Lower lobe of right lung (tissue), 2 donors: Measurements from ENCODE around the gene DDR2. TPM values are rescaled to one million over a fixed set of nuclear protein-coding genes. Genes with fewer than 3 reads are reported as not detected.
"Not testable (repeated sequence)": the region's sequence is repeated elsewhere in the genome, so short reads cannot be mapped to it uniquely, and the experiment has no call there.

ENCODE experiments used
- ATAC-seq, 2 donors: fragments of 200-7000 bp; cut with Tn5 transposase; one replicate each; pipeline ENCODE4 v1.9.1; 2020 to 2022; ENCODE audit warnings: mild to moderate bottlenecking in 2 of 2, moderate library complexity in 2 of 2
- DNase-seq: peaks from one replicate; pipeline ENCODE4 v3.0.0-alpha.2; 2020
- H3K27ac ChIP-seq: fragments of 200-600 bp; one replicate; pipeline ENCODE4 v1.8.0; 2022
- H3K27me3 ChIP-seq: fragments of 200-600 bp; one replicate; pipeline ENCODE4 v1.8.0; 2022; ENCODE audit warnings: low read depth
- H3K36me3 ChIP-seq: fragments of 200-600 bp; one replicate; pipeline ENCODE4 v1.8.0; 2022; ENCODE audit warnings: mild to moderate bottlenecking
- H3K4me1 ChIP-seq: fragments of 200-600 bp; one replicate; pipeline ENCODE4 v1.8.0; 2022
- H3K4me3 ChIP-seq: fragments of 200-600 bp; one replicate; pipeline ENCODE4 v1.8.0; 2022; ENCODE audit warnings: mild to moderate bottlenecking
- H3K9me3 ChIP-seq: fragments of 200-600 bp; one replicate; pipeline ENCODE4 v1.8.0; 2022
- CTCF ChIP-seq: fragments of 200-600 bp; IDR thresholded peaks from one replicate; pipeline ENCODE4 v1.8.0; 2022; ENCODE audit warnings: antibody characterized with exemption, mild to moderate bottlenecking
- intact Hi-C: fragments of 100-400 bp; cut with DNase I; formaldehyde crosslinking; loops from one replicate; pipeline ENCODE4 v1.11.0; 2022
- total RNA-seq: library from RNA; stranded (reverse); fragmentation: NEBNext Ultra II Directional; extraction: Animal tissue kit (Norgen Biotek cat#: 25700); gene quantifications from one replicate; pipeline ENCODE4 v1.2.1, GENCODE V29; 2021
- donor health status: DM: no; HTN: yes; CAD: no; lungs with severe emphysema.

Gene DDR2
- total RNA-seq, 1 donor from 2014 or later: 47.0 TPM

- Histone ChIP-seq H3K4me1 (no peaks in the 10 kb centered on the region), H3K27ac (no peak overlapping the region), H3K4me3 (no peak overlapping the region), H3K9me3 (no peaks in the 10 kb centered on the region), H3K27me3 (no peaks in the 10 kb centered on the region), H3K36me3 (no peaks in the 10 kb centered on the region)
- no peak for DNase-seq
- no peak for TF ChIP-seq CTCF
- no peak for ATAC-seq
- intact Hi-C loops: no loop called here
Observed at GRCh38 chr1:162721471-162721870, 89.2 kb downstream of the DDR2 start.

- H3K4me1 ChIP-seq: no peaks in the 10 kb centered on the region
- H3K9me3 ChIP-seq: no peaks in the 10 kb centered on the region
- ATAC-seq (no peak), DNase-seq (no peak)
- no peak overlapping the region for H3K27ac ChIP-seq
- no peaks in the 10 kb centered on the region for H3K36me3 ChIP-seq
- no peak for TF ChIP-seq CTCF
- no peak overlapping the region for H3K4me3 ChIP-seq
- H3K27me3 ChIP-seq: no peaks in the 10 kb centered on the region
- intact Hi-C loops: no loop called here
Observed at GRCh38 chr1:162722036-162722435, 89.8 kb downstream of the DDR2 start.

GRCh38 chr1:162724583-162725120, 92.4 kb downstream of the DDR2 start:
- TF ChIP-seq CTCF: no peak
- Histone ChIP-seq H3K4me3 (no peak overlapping the region), H3K27me3 (no peaks in the 10 kb centered on the region), H3K27ac (no peak overlapping the region), H3K36me3 (no peaks in the 10 kb centered on the region), H3K4me1 (no peaks in the 10 kb centered on the region), H3K9me3 (no peaks in the 10 kb centered on the region)
- no peak for DNase-seq
- intact Hi-C loops: no loop called here
- no peak for ATAC-seq

GRCh38 chr1:162725301-162725837, 93.1 kb downstream of the DDR2 start:
- Histone ChIP-seq H3K4me1 (no peaks in the 10 kb centered on the region), H3K9me3 (no peaks in the 10 kb centered on the region), H3K27me3 (no peaks in the 10 kb centered on the region), H3K36me3 (no peaks in the 10 kb centered on the region), H3K4me3 (no peak overlapping the region), H3K27ac (no peak overlapping the region)
- DNase-seq (no peak), ATAC-seq (peak in 1 of 2 donors; percentile 35)
- intact Hi-C loops: no loop called here
- no peak for TF ChIP-seq CTCF

GRCh38 chr1:162726555-162726954, 94.3 kb downstream of the DDR2 start:
- Histone ChIP-seq H3K36me3 (no peaks in the 10 kb centered on the region), H3K9me3 (no peaks in the 10 kb centered on the region), H3K4me1 (no peaks in the 10 kb centered on the region), H3K27me3 (no peaks in the 10 kb centered on the region), H3K27ac (no peak overlapping the region), H3K4me3 (no peak overlapping the region)
- no peak for ATAC-seq
- intact Hi-C loops: no loop called here
- no peak for DNase-seq
- TF ChIP-seq CTCF: no peak

GRCh38 chr1:162727493-162727892, 95.2 kb downstream of the DDR2 start:
- intact Hi-C loops: not testable (repeated sequence)

More at GRCh38 chr1:162727493-162727892, 95.2 kb downstream of the DDR2 start:
- H3K9me3 ChIP-seq, DNase-seq, H3K27me3 ChIP-seq, ATAC-seq, H3K36me3 ChIP-seq, H3K4me1 ChIP-seq, H3K27ac ChIP-seq, H3K4me3 ChIP-seq: not testable (repeated sequence)
